Mesendoderm (in vitro differentiated cells): Measurements from ENCODE around the gene SCUBE1.

ENCODE experiments used
- DNase-seq: peaks from one replicate; pipeline ENCODE4 v3.0.0; 2013
- H2AK5ac ChIP-seq: 2 replicates; pipeline ENCODE4 v1.6.1; 2013; ENCODE audit warnings: low read length, inconsistent platforms
- H2BK120ac ChIP-seq: 2 replicates; pipeline ENCODE4 v1.6.1; 2013; ENCODE audit warnings: low read depth, mild to moderate bottlenecking, low read length, moderate library complexity, mixed read lengths
- H2BK15ac ChIP-seq: replicated peaks from 2 replicates; pipeline ENCODE4 v1.6.1; 2013; ENCODE audit warnings: low read depth, mild to moderate bottlenecking, moderate library complexity
- H2BK5ac ChIP-seq: 2 replicates; pipeline ENCODE4 v1.6.1; 2013; ENCODE audit warnings: low read length, inconsistent platforms
- H3K18ac ChIP-seq: 2 replicates; pipeline ENCODE4 v1.6.1; 2013; ENCODE audit warnings: mild to moderate bottlenecking, low read length, mixed read lengths
- H3K23ac ChIP-seq: one replicate; pipeline ENCODE4 v1.6.1; 2013; ENCODE audit warnings: low read length
- H3K27ac ChIP-seq: 2 replicates; pipeline ENCODE4 v1.5.1; 2013; ENCODE audit warnings: low read depth, mild to moderate bottlenecking, inconsistent platforms, low read length, moderate library complexity
- H3K27me3 ChIP-seq: 2 replicates; pipeline ENCODE4 v1.6.1; 2013; ENCODE audit warnings: low read length, control low read depth, mild to moderate bottlenecking, inconsistent platforms; ENCODE audit not compliant: insufficient read depth, poor library complexity
- H3K36me3 ChIP-seq: 2 replicates; pipeline ENCODE4 v1.6.1; 2013; ENCODE audit warnings: low read length, inconsistent platforms; ENCODE audit not compliant: control insufficient read depth, insufficient read depth
- H3K4ac ChIP-seq: one replicate; pipeline ENCODE4 v1.6.1; 2013; ENCODE audit warnings: low read depth, mild to moderate bottlenecking, low read length, moderate library complexity
- H3K4me1 ChIP-seq: 2 replicates; pipeline ENCODE4 v1.6.1; 2013; ENCODE audit warnings: low read depth, low read length, inconsistent platforms; ENCODE audit not compliant: control insufficient read depth
- H3K4me2 ChIP-seq: 2 replicates; pipeline ENCODE4 v1.6.1; 2013; ENCODE audit warnings: low read length
- H3K4me3 ChIP-seq: 2 replicates; pipeline ENCODE4 v1.5.1; 2013; ENCODE audit warnings: mild to moderate bottlenecking, low read length
- H3K56ac ChIP-seq: one replicate; pipeline ENCODE4 v1.6.1; 2013; ENCODE audit warnings: low read length
- H3K79me1 ChIP-seq: 2 replicates; pipeline ENCODE4 v1.6.1; 2013; ENCODE audit warnings: low read length, inconsistent platforms
- H3K79me2 ChIP-seq: 2 replicates; pipeline ENCODE4 v1.6.1; 2013; ENCODE audit warnings: mild to moderate bottlenecking, low read length; ENCODE audit not compliant: control insufficient read depth, insufficient read depth
- H3K9ac ChIP-seq: 2 replicates; pipeline ENCODE4 v1.6.1; 2013; ENCODE audit warnings: low read length, inconsistent platforms
- H4K5ac ChIP-seq: one replicate; pipeline ENCODE4 v1.6.1; 2013; ENCODE audit warnings: low read length
- H4K8ac ChIP-seq: one replicate; pipeline ENCODE4 v1.6.1; 2013; ENCODE audit warnings: low read depth, mild to moderate bottlenecking, control low read depth, low read length, moderate library complexity
- WGBS: extraction: QIAGEN DNeasy Blood & Tissue Kit; methylation state at CpG from one replicate; pipeline ENCODE4 v1.1.7; 2013; ENCODE audit warnings: low lambda C conversion rate, missing lambda C conversion rate; ENCODE audit not compliant: insufficient coverage; ENCODE audit errors: extremely low coverage; 5-methylcytosine and 5-hydroxymethylcytosine counted together

Gene SCUBE1

GRCh38 chr22:43266076-43266475, 77.1 kb downstream of the SCUBE1 start:
- H2BK5ac ChIP-seq: no peak overlapping the region
- H3K23ac ChIP-seq: no peak overlapping the region
- H3K4me1 ChIP-seq: peaks cover 1% of the 10 kb centered on the region
- H3K79me2 ChIP-seq: no peaks in the 10 kb centered on the region
- no peak overlapping the region for H3K4me3 ChIP-seq
- no peaks in the 10 kb centered on the region for H3K27me3 ChIP-seq
- no peak overlapping the region for H2BK120ac ChIP-seq
- no peak overlapping the region for H4K8ac ChIP-seq
- H3K56ac ChIP-seq: no peak overlapping the region
- WGBS: no CpG with 5 or more reads among the region's 9 CpGs
- H3K18ac ChIP-seq: no peak overlapping the region
- DNase-seq: no peak
- H2BK15ac ChIP-seq: no peak overlapping the region
- no peak overlapping the region for H3K9ac ChIP-seq
- H4K5ac ChIP-seq: no peak overlapping the region
- H2AK5ac ChIP-seq: no peak overlapping the region
- H3K4ac ChIP-seq: no peak overlapping the region
- H3K79me1 ChIP-seq: no peaks in the 10 kb centered on the region
- H3K27ac ChIP-seq: no peak overlapping the region
- no peak overlapping the region for H3K4me2 ChIP-seq
- H3K36me3 ChIP-seq: no peaks in the 10 kb centered on the region

DNA sequence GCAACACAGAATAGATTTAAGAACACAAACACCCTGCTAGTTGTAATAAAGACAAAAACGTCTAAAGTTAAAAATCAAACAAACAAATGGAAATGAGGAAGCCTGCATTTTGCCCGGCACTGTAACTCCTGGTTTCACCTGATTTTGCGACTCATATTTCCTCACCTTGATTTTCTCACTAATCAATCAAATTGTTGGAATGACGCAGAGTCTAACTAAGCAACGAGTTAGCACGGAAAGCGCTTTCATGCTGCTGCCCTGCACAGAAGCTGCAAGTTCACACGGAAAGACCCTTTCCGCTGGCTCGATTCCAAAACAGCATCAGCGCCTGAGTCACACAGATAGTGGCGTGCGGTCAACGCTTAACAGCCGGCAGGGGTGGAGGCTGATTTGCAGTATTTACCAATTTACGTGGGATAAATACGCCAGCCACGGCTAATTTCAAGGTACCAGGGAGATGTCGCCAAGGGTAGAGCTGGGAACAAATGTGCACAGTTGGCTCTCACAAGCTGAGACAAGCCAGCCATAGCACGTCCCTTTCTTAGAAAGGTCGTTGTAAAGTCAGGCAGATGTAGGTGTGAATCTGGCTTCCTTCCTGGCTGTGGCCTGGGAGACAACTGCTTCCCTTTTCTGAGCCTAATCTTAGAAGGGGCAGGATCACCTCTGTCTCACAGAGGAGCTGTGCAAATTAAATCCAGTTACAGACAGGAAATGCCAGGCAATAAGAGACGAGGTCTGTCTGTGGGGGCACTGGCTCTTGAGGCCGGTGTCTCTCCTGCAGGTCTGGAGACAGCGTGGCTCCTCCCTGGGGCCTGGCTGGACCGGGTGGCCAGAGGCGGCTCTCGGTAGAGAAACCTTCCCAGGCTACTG, 79.3 kb downstream of the SCUBE1 start:
- Histone ChIP-seq H4K8ac (no peak overlapping the region), H3K9ac (no peak overlapping the region), H3K27me3 (no peaks in the 10 kb centered on the region), H2AK5ac (no peak overlapping the region), H2BK120ac (no peak overlapping the region), H3K4me3 (no peak overlapping the region), H3K56ac (peak overlapping the region; percentile 4), H3K18ac (no peak overlapping the region), H3K36me3 (no peaks in the 10 kb centered on the region), H2BK5ac (no peak overlapping the region), H3K4me1 (peaks cover 1% of the 10 kb centered on the region), H3K79me1 (no peaks in the 10 kb centered on the region), H3K4me2 (no peak overlapping the region), H3K27ac (no peak overlapping the region), H3K23ac (no peak overlapping the region), H4K5ac (no peak overlapping the region), H3K79me2 (no peaks in the 10 kb centered on the region), H2BK15ac (no peak overlapping the region), H3K4ac (no peak overlapping the region)
- no CpG with 5 or more reads among the region's 27 CpGs for WGBS
- peak; percentile 83 for DNase-seq

DNA sequence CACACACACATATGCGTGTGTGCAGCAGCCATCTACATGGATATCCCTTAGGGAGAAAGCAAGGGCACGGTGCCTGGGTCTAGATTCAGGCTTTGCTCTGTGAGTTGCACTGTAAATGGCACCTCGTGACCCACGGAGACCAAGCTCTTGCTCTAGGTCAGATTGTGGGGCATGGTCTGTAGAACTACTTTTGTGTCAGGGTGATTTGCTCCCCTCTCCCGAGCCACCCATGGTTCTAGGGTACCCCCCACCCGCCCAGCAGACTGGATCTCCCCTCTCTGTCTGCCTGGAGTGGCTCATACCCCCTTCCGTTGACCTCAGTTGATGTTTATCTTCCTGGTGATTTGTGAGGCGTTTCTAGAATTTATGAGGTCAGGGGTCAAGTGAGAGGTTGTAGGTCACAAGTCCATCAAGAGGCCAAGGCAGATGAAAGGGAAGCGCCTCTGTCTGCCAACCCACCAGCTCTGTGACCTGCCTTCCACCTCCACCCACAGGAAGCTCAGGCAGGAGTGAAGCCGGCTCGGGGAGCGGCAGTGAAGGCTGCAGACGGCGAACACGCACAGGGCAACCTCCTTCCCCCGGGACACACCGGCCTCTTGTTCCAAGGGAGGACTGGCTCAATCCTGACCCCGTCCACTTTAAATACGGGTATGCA, 80.1 kb downstream of the SCUBE1 start:
- H3K27ac ChIP-seq: no peak overlapping the region
- no peak overlapping the region for H2AK5ac ChIP-seq
- H3K4me2 ChIP-seq: no peak overlapping the region
- H3K18ac ChIP-seq: no peak overlapping the region
- no peaks in the 10 kb centered on the region for H3K27me3 ChIP-seq
- H3K4me1 ChIP-seq: peaks cover 1% of the 10 kb centered on the region
- no peak overlapping the region for H3K56ac ChIP-seq
- H3K4me3 ChIP-seq: no peak overlapping the region
- H4K8ac ChIP-seq: no peak overlapping the region
- H3K36me3 ChIP-seq: no peaks in the 10 kb centered on the region
- H3K9ac ChIP-seq: no peak overlapping the region
- no peak overlapping the region for H4K5ac ChIP-seq
- DNase-seq: no peak
- no CpG with 5 or more reads among the region's 19 CpGs for WGBS
- H3K23ac ChIP-seq: no peak overlapping the region
- H2BK15ac ChIP-seq: no peak overlapping the region
- no peak overlapping the region for H2BK120ac ChIP-seq
- H3K79me2 ChIP-seq: no peaks in the 10 kb centered on the region
- no peaks in the 10 kb centered on the region for H3K79me1 ChIP-seq
- no peak overlapping the region for H3K4ac ChIP-seq
- no peak overlapping the region for H2BK5ac ChIP-seq

- peak; percentile 89 for DNase-seq
- no CpG with 5 or more reads among the region's 17 CpGs for WGBS
Measured at GRCh38 chr22:43260331-43261231, 82.6 kb downstream of the SCUBE1 start.

DNA sequence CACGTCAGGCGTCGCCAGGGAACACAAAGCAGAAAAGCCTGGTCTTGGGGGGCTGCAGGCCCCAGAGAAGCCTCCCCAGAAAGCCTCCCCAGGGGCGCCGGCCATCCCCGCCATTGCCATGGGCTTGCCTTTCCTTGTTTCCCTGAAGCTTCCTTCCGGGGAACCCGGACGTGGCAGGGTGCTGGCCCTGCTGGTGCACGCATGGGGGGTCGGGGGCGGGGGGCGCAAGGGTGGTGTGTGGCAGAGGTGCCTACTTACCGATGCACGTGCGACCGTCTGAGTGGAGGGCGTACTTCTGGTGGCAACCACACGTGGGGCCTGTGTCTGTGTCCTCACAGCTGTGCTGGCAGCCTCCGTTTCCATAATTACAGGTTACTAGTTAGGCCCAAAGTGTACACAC, 85.2 kb downstream of the SCUBE1 start:
- H2BK15ac ChIP-seq: no peak overlapping the region
- no peak overlapping the region for H3K18ac ChIP-seq
- H3K23ac ChIP-seq: no peak overlapping the region
- no peak overlapping the region for H3K9ac ChIP-seq
- H3K79me2 ChIP-seq: no peaks in the 10 kb centered on the region
- H3K4ac ChIP-seq: no peak overlapping the region
- no peak overlapping the region for H2AK5ac ChIP-seq
- no peaks in the 10 kb centered on the region for H3K36me3 ChIP-seq
- no peak overlapping the region for H4K5ac ChIP-seq
- H2BK5ac ChIP-seq: no peak overlapping the region
- no CpG with 5 or more reads among the region's 20 CpGs for WGBS
- no peak overlapping the region for H4K8ac ChIP-seq
- no peak for DNase-seq
- no peaks in the 10 kb centered on the region for H3K79me1 ChIP-seq
- H3K4me3 ChIP-seq: no peak overlapping the region
- no peak overlapping the region for H3K56ac ChIP-seq
- no peaks in the 10 kb centered on the region for H3K4me1 ChIP-seq
- no peak overlapping the region for H3K27ac ChIP-seq
- H2BK120ac ChIP-seq: no peak overlapping the region
- H3K4me2 ChIP-seq: no peak overlapping the region
- no peaks in the 10 kb centered on the region for H3K27me3 ChIP-seq

More at GRCh38 chr22:43260331-43261231, 82.6 kb downstream of the SCUBE1 start:
- Histone ChIP-seq H2BK15ac (no peak overlapping the region), H4K5ac (no peak overlapping the region), H3K79me2 (no peaks in the 10 kb centered on the region), H3K36me3 (no peaks in the 10 kb centered on the region), H3K79me1 (no peaks in the 10 kb centered on the region), H4K8ac (no peak overlapping the region), H3K56ac (no peak overlapping the region), H3K4me3 (no peak overlapping the region), H2BK5ac (no peak overlapping the region), H3K27me3 (no peaks in the 10 kb centered on the region), H2BK120ac (no peak overlapping the region), H3K4me2 (no peak overlapping the region), H3K9ac (no peak overlapping the region), H3K4ac (no peak overlapping the region), H3K18ac (no peak overlapping the region), H2AK5ac (no peak overlapping the region), H3K4me1 (peaks cover 1% of the 10 kb centered on the region), H3K23ac (no peak overlapping the region), H3K27ac (peak overlapping the region; percentile 10)
